Epithelial cell of proximal tubule (primary cell): ENCODE measurements around the gene EEA1. TPM values are rescaled to one million over a fixed set of nuclear protein-coding genes. Genes with fewer than 3 reads are reported as not detected.

Experiments used
- DNase-seq: peaks from one replicate; pipeline ENCODE4 v3.0.0-alpha.2; 2011; ENCODE audit warnings: low read depth
- H3K4me3 ChIP-seq: 2 replicates; pipeline ENCODE4 v1.5.1; 2011; ENCODE audit warnings: low read depth, mild to moderate bottlenecking, low read length
- total RNA-seq: library from RNA; depleted of rRNA; stranded (reverse); fragments of >200 nt; gene quantifications from 2 replicates; pipeline ENCODE4 v1.2.3, GENCODE V29; 2015
- TF ChIP-seq, protein P1 (sequence below): conservative IDR thresholded peaks from 2 replicates; pipeline ENCODE4 v1.5.1; 2012; ENCODE audit warnings: low read depth, mild to moderate bottlenecking, low read length

EEA1 gene
- total RNA-seq, 1 donor from 2014 or later: 6.6 TPM

DNA sequence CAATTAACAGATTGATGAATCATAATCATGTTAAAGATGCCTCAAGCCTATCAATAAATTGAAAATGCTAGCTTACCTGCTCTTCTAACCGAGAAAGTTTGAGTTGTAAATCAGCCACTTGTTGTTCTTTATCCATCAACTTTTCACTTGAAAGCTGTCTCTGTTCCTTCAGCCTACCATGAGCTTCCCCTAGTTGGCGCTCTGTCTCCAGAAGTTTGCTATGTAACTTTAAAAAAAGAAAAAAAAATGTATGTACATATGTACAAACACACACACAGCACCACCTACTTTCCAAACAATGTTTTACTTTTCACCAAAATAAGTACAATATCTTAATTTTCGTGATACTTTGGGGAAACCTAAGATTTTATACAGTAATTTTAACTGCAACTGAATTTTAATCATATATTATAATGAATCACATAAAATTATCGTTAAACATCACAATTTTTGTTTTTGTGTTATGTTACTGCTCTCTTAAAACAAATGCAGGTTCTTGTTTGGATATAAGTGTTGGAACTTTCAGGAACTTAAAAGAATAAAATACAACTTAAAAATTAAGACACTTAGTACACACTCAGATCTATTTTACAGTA lies 101.2 kb downstream of the EEA1 start:
- DNase-seq: peak; percentile 3
- no peak overlapping the region for H3K4me3 ChIP-seq
- TF ChIP-seq, protein P1, sequence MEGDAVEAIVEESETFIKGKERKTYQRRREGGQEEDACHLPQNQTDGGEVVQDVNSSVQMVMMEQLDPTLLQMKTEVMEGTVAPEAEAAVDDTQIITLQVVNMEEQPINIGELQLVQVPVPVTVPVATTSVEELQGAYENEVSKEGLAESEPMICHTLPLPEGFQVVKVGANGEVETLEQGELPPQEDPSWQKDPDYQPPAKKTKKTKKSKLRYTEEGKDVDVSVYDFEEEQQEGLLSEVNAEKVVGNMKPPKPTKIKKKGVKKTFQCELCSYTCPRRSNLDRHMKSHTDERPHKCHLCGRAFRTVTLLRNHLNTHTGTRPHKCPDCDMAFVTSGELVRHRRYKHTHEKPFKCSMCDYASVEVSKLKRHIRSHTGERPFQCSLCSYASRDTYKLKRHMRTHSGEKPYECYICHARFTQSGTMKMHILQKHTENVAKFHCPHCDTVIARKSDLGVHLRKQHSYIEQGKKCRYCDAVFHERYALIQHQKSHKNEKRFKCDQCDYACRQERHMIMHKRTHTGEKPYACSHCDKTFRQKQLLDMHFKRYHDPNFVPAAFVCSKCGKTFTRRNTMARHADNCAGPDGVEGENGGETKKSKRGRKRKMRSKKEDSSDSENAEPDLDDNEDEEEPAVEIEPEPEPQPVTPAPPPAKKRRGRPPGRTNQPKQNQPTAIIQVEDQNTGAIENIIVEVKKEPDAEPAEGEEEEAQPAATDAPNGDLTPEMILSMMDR: peak; percentile 90

DNA sequence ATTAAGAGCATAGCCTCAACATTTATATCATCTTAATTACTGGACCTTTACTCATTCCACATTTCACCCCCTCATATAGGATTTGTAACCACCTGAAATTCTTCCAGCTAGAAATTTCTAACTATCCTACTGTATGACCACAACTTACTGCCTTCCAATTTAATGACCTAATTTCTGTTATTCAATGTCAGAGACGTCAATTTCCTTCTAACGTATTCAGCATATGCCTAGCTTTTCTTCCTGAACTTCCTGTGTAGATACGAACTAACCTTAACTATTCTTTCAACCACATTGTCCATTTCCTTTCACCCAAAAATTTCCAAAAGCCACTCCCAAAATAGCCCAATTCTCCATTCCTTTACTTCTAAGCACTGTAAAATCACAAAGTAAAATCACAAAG lies 108.0 kb downstream of the EEA1 start:
- DNase-seq: no peak
- no peak overlapping the region for H3K4me3 ChIP-seq
- TF ChIP-seq, protein P1: no peak

DNA sequence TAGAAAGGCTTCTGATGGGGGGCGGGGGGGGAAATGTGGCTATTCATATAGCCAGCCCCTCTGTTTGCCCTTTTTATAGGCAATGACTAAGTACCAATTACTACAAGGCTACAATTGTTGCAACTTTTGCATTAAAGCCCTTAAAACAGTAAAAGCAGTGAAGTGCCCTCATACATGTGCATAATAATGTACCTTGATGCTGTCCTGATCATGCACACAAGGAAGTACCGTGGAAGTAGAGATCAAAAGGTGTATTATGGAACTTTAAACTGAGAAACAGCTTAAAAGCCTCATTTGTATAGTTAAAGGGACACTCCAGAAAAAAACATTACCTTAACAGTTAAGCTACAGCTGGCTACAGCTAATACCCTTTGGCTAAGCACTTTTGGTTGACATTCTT lies 114.5 kb downstream of the EEA1 start:
- H3K4me3 ChIP-seq: no peak overlapping the region
- TF ChIP-seq, protein P1: no peak
- no peak for DNase-seq

DNA sequence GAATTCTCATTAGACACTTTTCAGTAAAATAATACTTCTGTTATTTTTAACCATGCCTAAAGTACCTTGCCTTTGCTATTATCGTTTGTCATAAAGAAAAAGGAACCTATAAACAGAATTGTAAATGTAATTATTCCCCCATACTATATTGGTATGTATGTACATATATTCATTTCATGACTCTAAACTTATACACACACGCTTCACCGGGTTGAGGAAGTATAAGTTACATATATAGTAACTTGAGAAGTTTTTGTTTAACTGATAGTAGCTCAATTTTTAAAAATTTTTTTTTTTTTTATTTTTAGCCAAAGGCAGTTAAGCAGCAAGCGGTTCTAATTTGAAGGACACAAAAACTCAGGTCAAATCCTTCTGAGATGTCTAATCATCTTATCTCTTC lies 118.7 kb downstream of the EEA1 start:
- no peak for DNase-seq
- H3K4me3 ChIP-seq: no peak overlapping the region
- TF ChIP-seq, protein P1: no peak

DNA sequence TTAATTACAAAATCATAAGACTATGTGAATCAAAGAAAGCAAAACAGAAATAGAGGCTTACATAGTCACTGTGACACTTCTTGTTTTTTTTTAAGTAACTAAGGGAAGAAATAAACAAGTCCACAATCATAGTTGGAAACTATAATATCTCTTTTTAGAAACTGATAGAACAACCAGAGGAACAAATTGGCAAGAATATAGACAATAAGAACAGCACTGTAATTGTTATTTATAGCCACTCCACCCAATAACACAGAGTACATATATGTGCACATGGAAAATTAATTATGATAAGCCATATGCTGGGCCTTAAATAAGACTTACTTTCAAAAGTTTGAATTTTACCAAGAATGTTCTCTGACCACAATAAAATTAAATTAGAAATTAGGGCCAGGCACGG lies 125.2 kb downstream of the EEA1 start:
- TF ChIP-seq, protein P1: no peak
- no peak overlapping the region for H3K4me3 ChIP-seq
- DNase-seq: no peak

DNA sequence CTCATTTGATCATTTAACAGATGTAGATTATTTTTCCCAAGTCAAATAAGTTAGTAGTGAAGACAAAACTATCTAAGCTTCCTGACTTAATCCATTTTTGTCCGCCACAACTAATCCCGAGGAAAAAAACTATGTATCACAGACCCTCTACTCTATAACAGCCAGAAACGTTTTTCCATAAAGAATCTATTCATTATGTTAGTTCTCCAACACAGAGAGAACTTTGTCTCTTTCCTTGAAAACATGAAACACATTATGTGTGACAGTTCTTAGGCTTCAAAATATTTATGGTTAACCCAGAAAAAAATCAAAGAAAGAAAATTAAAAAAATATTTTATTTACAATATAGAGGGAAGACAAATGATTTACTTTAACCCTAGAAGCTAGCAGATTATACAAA lies 126.2 kb downstream of the EEA1 start:
- no peak for DNase-seq
- H3K4me3 ChIP-seq: no peak overlapping the region
- TF ChIP-seq, protein P1: no peak

DNA sequence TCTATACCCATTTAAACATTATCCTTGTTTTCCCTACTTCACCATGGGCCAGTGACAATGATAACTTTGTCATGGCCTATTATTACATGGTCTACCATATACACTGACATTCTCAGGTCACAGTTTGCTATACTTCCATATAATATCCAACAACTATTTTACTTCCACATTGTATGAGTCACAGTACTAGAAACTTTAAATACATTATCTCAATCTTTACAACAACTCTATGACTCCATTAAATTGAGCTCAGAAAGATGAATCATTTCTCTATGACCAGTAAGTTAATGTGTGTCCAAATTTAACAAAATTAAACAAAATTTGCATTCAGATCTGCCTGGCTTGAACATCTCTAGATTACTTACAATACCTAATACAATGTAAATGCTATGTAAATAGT lies 132.4 kb downstream of the EEA1 start:
- no peak for DNase-seq

More for the DNA sequence above, 132.4 kb downstream of the EEA1 start:
- no peak overlapping the region for H3K4me3 ChIP-seq
- TF ChIP-seq, protein P1: no peak
